Measurements from ENCODE around the gene DOCK6.
A peak's percentile ranks its signal among the peaks of the same experiment; 100 is the strongest.
"Not testable (repeated sequence)": the region's sequence is repeated elsewhere in the genome, so short reads cannot be mapped to it uniquely, and the experiment has no call there.

DOCK6 gene

GRCh38 chr19:11164879-11165406 lies 97.4 kb downstream of the DOCK6 start:
- H3K27me3 ChIP-seq (replicated peaks; ENCODE audit: control insufficient read depth, insufficient read depth, low read length): no peaks in the 10 kb centered on the region
- TF ChIP-seq CTCF (IDR thresholded peaks at IDR 0.05; ENCODE audit: insufficient read depth, low read length, poor library complexity, severe bottlenecking): no peak
- no peaks in the 10 kb centered on the region for H3K36me3 ChIP-seq (ENCODE audit: control insufficient read depth, insufficient read depth, low read length)
- H3K4me3 ChIP-seq (replicated peaks; ENCODE audit: low read depth, low read length): no peak overlapping the region
- no peak for DNase-seq (ENCODE audit: extremely low read depth, insufficient read length)

- H3K36me3 ChIP-seq (ENCODE audit: control insufficient read depth, insufficient read depth, low read length): no peaks in the 10 kb centered on the region
- no peak for DNase-seq (ENCODE audit: extremely low read depth, insufficient read length)
- no peak overlapping the region for H3K4me3 ChIP-seq (replicated peaks; ENCODE audit: low read depth, low read length)
- H3K27me3 ChIP-seq (replicated peaks; ENCODE audit: control insufficient read depth, insufficient read depth, low read length): no peaks in the 10 kb centered on the region
- no peak for TF ChIP-seq CTCF (IDR thresholded peaks at IDR 0.05; ENCODE audit: insufficient read depth, low read length, poor library complexity, severe bottlenecking)
These were observed 98.0 kb downstream of the DOCK6 start for GRCh38 chr19:11164296-11164695.

- not testable (repeated sequence) for H3K4me3 ChIP-seq (replicated peaks; ENCODE audit: low read depth, low read length)
These were observed 101.9 kb downstream of the DOCK6 start for GRCh38 chr19:11160440-11160768.

GRCh38 chr19:11159598-11160439 lies 102.5 kb downstream of the DOCK6 start:
- no peak for DNase-seq (ENCODE audit: extremely low read depth, insufficient read length)
- TF ChIP-seq CTCF (IDR thresholded peaks at IDR 0.05; ENCODE audit: insufficient read depth, low read length, poor library complexity, severe bottlenecking): no peak
- no peaks in the 10 kb centered on the region for H3K36me3 ChIP-seq (ENCODE audit: control insufficient read depth, insufficient read depth, low read length)
- no peaks in the 10 kb centered on the region for H3K27me3 ChIP-seq (replicated peaks; ENCODE audit: control insufficient read depth, insufficient read depth, low read length)
- H3K4me3 ChIP-seq (replicated peaks; ENCODE audit: low read depth, low read length): no peak overlapping the region

More at GRCh38 chr19:11160440-11160768, 101.9 kb downstream of the DOCK6 start:
- DNase-seq (ENCODE audit: extremely low read depth, insufficient read length); H3K36me3 ChIP-seq (ENCODE audit: control insufficient read depth, insufficient read depth, low read length); H3K27me3 ChIP-seq (replicated peaks; ENCODE audit: control insufficient read depth, insufficient read depth, low read length): not testable (repeated sequence)

GRCh38 chr19:11155373-11156120 lies 106.8 kb downstream of the DOCK6 start, which contains the start of gene SPC24:
TSS of gene SPC24 (minus strand) at chr19:11155782. CDS start at chr19:11155776, 6 bp downstream.
- H3K27me3 ChIP-seq (replicated peaks; ENCODE audit: control insufficient read depth, insufficient read depth, low read length): no peaks in the 10 kb centered on the region
- TF ChIP-seq CTCF (IDR thresholded peaks at IDR 0.05; ENCODE audit: insufficient read depth, low read length, poor library complexity, severe bottlenecking): no peak
- H3K36me3 ChIP-seq (ENCODE audit: control insufficient read depth, insufficient read depth, low read length): no peaks in the 10 kb centered on the region; the same call in 1 of the 2 replicates
- peak; percentile 93 for DNase-seq (ENCODE audit: extremely low read depth, insufficient read length)
- H3K4me3 ChIP-seq (replicated peaks; ENCODE audit: low read depth, low read length): peak within 1 kb of the TSS; percentile 97

GRCh38 chr19:11154683-11155047 lies 107.7 kb downstream of the DOCK6 start:
- Histone ChIP-seq H3K4me3 (replicated peaks; ENCODE audit: low read depth, low read length) (peak overlapping the region; percentile 97), H3K36me3 (ENCODE audit: control insufficient read depth, insufficient read depth, low read length) (no peaks in the 10 kb centered on the region; the same call in 1 of the 2 replicates), H3K27me3 (replicated peaks; ENCODE audit: control insufficient read depth, insufficient read depth, low read length) (no peaks in the 10 kb centered on the region)
- no peak for DNase-seq (ENCODE audit: extremely low read depth, insufficient read length)
- no peak for TF ChIP-seq CTCF (IDR thresholded peaks at IDR 0.05; ENCODE audit: insufficient read depth, low read length, poor library complexity, severe bottlenecking)
